ENCODE data around the gene RCBTB2.
A peak's percentile ranks its signal among the peaks of the same experiment; 100 is the strongest.

The RCBTB2 gene

DNA sequence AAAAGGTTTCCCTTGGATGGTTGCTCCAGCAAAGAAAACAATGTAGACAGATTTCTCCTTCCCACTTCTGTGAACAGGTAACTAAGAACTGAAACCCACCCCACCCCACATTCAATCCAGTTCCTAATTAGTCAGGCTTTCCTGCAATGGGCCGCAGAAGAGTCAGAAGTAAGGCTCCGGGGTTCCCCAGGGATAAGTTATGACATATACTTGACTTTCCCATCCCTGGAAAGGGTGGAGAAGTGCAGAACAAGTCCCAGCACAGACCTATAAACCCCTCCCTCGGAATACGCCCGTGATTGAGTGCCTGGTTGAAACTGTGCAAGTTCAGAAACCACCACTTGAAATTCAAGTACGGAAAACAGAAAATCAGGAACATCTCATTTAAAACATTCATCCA lies 24.9 kb downstream of the RCBTB2 start:
- H3K27ac ChIP-seq = peak overlapping the region; percentile 95
- no peak for TF ChIP-seq Cebpa-rat (IDR thresholded peaks at IDR 0.05)
- H4K20me1 ChIP-seq = no peaks in the 10 kb centered on the region
- H3K4me1 ChIP-seq = peaks cover 78% of the 10 kb centered on the region
- H3K36me3 ChIP-seq = peaks cover 46% of the 10 kb centered on the region
- peak overlapping the region; percentile 96; the same call in 1 of the 2 replicates for H3K4me2 ChIP-seq
- H3K9ac ChIP-seq = no peak overlapping the region
- H3K4me3 ChIP-seq = no peak overlapping the region
- peaks cover 5% of the 10 kb centered on the region; the same call in 1 of the 2 replicates for H3K9me3 ChIP-seq
- H3K27me3 ChIP-seq = no peaks in the 10 kb centered on the region

DNA sequence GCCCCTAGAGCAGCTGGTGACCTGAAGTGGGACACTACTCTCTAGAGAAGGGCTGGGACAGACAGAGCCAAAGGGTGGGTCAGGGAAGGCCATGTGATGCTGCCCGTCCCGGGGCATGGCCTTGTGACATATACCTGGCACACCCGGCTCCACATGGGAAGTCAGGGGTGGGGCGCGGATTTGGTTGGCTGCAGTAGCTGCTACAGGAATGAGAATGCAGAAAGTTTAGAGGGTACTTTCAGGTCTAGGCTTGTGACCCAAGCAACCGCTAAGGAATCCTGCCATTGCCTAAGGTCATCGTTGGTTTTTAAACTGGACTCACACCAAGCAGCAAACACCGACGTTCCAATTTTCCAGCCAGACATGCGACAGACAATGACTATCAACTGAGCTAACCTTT lies 25.9 kb downstream of the RCBTB2 start:
- TF ChIP-seq Cebpa-rat (IDR thresholded peaks at IDR 0.05) = no peak
- Histone ChIP-seq H3K27ac (peak overlapping the region; percentile 95), H3K4me1 (peaks cover 88% of the 10 kb centered on the region), H4K20me1 (no peaks in the 10 kb centered on the region), H3K9ac (peak overlapping the region; percentile 81), H3K36me3 (peaks cover 36% of the 10 kb centered on the region), H3K4me3 (peak overlapping the region; percentile 58; the same call in 1 of the 2 replicates), H3K27me3 (no peaks in the 10 kb centered on the region), H3K9me3 (peaks cover 5% of the 10 kb centered on the region; the same call in 1 of the 2 replicates), H3K4me2 (peak overlapping the region; percentile 96)

GRCh38 chr13:48506092-48506701 lies 26.7 kb downstream of the RCBTB2 start:
- peak overlapping the region; percentile 96 for H3K4me2 ChIP-seq
- peak overlapping the region; percentile 81 for H3K9ac ChIP-seq
- peaks cover 5% of the 10 kb centered on the region; the same call in 1 of the 2 replicates for H3K9me3 ChIP-seq
- peak overlapping the region; percentile 95 for H3K27ac ChIP-seq
- H3K4me1 ChIP-seq = peaks cover 96% of the 10 kb centered on the region
- H3K36me3 ChIP-seq = peaks cover 33% of the 10 kb centered on the region
- TF ChIP-seq Cebpa-rat (IDR thresholded peaks at IDR 0.05) = no peak
- H4K20me1 ChIP-seq = no peaks in the 10 kb centered on the region
- H3K4me3 ChIP-seq = peak overlapping the region; percentile 58
- H3K27me3 ChIP-seq = no peaks in the 10 kb centered on the region

DNA sequence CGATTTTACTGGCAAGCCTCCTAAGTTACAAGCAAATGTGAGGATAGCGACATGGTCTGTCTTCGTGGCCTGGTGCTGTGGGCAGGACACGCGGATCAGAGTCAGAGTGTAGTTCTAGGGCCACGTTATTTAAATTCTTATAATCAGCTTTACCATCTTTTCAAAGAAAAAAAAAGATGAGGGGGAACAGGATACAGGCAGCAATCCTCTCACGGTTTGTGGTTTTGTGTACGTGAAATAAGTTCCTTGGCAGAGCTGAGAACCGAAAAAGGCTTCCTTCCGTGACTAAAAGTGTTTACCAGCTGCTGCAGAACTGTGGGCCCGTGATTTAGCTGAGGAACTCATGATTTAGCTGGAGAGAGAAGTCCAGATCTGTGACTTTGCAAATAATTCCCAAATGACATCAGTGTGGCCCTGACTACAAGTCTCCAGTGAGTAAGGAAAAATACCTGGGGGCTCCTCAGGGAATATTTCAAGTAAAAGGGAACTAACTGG lies 27.2 kb downstream of the RCBTB2 start:
- Histone ChIP-seq H3K4me3 (peak overlapping the region; percentile 58), H3K4me1 (peaks cover 98% of the 10 kb centered on the region), H3K27ac (peak overlapping the region; percentile 95), H3K9me3 (peaks cover 5% of the 10 kb centered on the region; the same call in 1 of the 2 replicates), H3K27me3 (no peaks in the 10 kb centered on the region), H4K20me1 (no peaks in the 10 kb centered on the region), H3K36me3 (peaks cover 34% of the 10 kb centered on the region), H3K9ac (peak overlapping the region; percentile 81), H3K4me2 (peak overlapping the region; percentile 96)
- no peak for TF ChIP-seq Cebpa-rat (IDR thresholded peaks at IDR 0.05)

GRCh38 chr13:48505012-48505411 lies 27.9 kb downstream of the RCBTB2 start:
- Histone ChIP-seq H3K4me1 (peaks cover 98% of the 10 kb centered on the region), H3K4me3 (no peak overlapping the region), H3K27me3 (no peaks in the 10 kb centered on the region), H3K36me3 (peaks cover 32% of the 10 kb centered on the region), H3K9me3 (peaks cover 5% of the 10 kb centered on the region; the same call in 1 of the 2 replicates), H3K27ac (peak overlapping the region; percentile 95), H4K20me1 (no peaks in the 10 kb centered on the region), H3K9ac (peak overlapping the region; percentile 81), H3K4me2 (peak overlapping the region; percentile 96)
- no peak for TF ChIP-seq Cebpa-rat (IDR thresholded peaks at IDR 0.05)

GRCh38 chr13:48504606-48505005 lies 28.3 kb downstream of the RCBTB2 start:
- TF ChIP-seq Cebpa-rat (IDR thresholded peaks at IDR 0.05) = no peak
- Histone ChIP-seq H3K4me2 (peak overlapping the region; percentile 96), H3K9ac (peak overlapping the region; percentile 81; the same call in 1 of the 2 replicates)

GRCh38 chr13:48502601-48503319 lies 30.1 kb downstream of the RCBTB2 start:
- H3K4me1 ChIP-seq = peaks cover 96% of the 10 kb centered on the region
- H4K20me1 ChIP-seq = no peaks in the 10 kb centered on the region
- H3K36me3 ChIP-seq = peaks cover 38% of the 10 kb centered on the region
- H3K27ac ChIP-seq = peak overlapping the region; percentile 95
- H3K9ac ChIP-seq = no peak overlapping the region
- no peak overlapping the region for H3K4me3 ChIP-seq
- no peaks in the 10 kb centered on the region for H3K27me3 ChIP-seq
- peak overlapping the region; percentile 96 for H3K4me2 ChIP-seq
- TF ChIP-seq Cebpa-rat (IDR thresholded peaks at IDR 0.05) = no peak
- no peaks in the 10 kb centered on the region for H3K9me3 ChIP-seq

More at GRCh38 chr13:48504606-48505005, 28.3 kb downstream of the RCBTB2 start:
- Histone ChIP-seq H3K4me3 (no peak overlapping the region), H3K27ac (peak overlapping the region; percentile 95), H3K9me3 (peaks cover 5% of the 10 kb centered on the region; the same call in 1 of the 2 replicates), H3K27me3 (no peaks in the 10 kb centered on the region), H3K4me1 (peaks cover 98% of the 10 kb centered on the region), H3K36me3 (peaks cover 36% of the 10 kb centered on the region), H4K20me1 (no peaks in the 10 kb centered on the region)

DNA sequence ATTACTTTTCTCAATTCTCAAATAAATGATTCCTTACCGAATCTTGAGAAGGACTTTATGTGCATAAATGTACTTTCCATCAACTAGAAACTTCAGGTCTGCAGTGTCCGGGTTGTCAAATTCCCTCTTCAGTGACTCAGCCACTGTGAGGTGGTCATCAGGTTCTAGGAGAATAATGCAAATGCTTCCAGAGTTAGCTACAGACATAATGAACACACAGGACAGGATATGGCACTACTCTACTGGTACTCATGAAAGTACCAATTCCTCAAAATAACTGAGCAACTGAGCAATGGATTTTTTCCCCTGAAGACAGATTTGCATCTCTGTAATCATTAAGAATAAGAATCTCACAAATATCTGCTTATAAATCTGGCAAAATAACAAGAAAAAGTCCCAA lies 31.2 kb downstream of the RCBTB2 start:
- no peak overlapping the region for H3K9ac ChIP-seq
- peak overlapping the region; percentile 43 for H3K4me2 ChIP-seq
- peaks cover 39% of the 10 kb centered on the region for H3K36me3 ChIP-seq
- no peak overlapping the region for H3K4me3 ChIP-seq
- H3K27ac ChIP-seq = peak overlapping the region; percentile 95
- H3K4me1 ChIP-seq = peaks cover 96% of the 10 kb centered on the region
- no peak for TF ChIP-seq Cebpa-rat (IDR thresholded peaks at IDR 0.05)
- no peaks in the 10 kb centered on the region for H3K9me3 ChIP-seq
- H3K27me3 ChIP-seq = no peaks in the 10 kb centered on the region
- H4K20me1 ChIP-seq = no peaks in the 10 kb centered on the region

GRCh38 chr13:48500652-48501197 lies 32.2 kb downstream of the RCBTB2 start:
- Histone ChIP-seq H3K27ac (peak overlapping the region; percentile 95; the same call in 1 of the 2 replicates), H3K27me3 (no peaks in the 10 kb centered on the region), H3K4me2 (peak overlapping the region; percentile 43), H3K9me3 (no peaks in the 10 kb centered on the region), H3K9ac (no peak overlapping the region), H3K36me3 (peaks cover 45% of the 10 kb centered on the region), H3K4me1 (peaks cover 95% of the 10 kb centered on the region), H3K4me3 (no peak overlapping the region), H4K20me1 (no peaks in the 10 kb centered on the region)
- TF ChIP-seq Cebpa-rat (IDR thresholded peaks at IDR 0.05) = no peak
